Endothelial cell of umbilical vein (primary cell): Measurements from ENCODE around the gene PRDM7. TPM values are rescaled to one million over a fixed set of nuclear protein-coding genes. Genes with fewer than 3 reads are reported as not detected.

Source experiments
- BruUV-seq: library from RNA; stranded (reverse); fragments of 400-500 nt; replicated peaks from 2 replicates; lab custom pipeline; 2021; lab: Mats Ljungman, UMichigan
- CTCF ChIA-PET: fragments of 300-600, 350-600 bp; sonication (Branson Sonifier 250); formaldehyde crosslinking; loops from one replicate; lab custom pipeline; 2021; ENCODE audit warnings: antibody characterized with exemption, inconsistent platforms; lab: Charles Lee
- POLR2A ChIA-PET: fragments of 300-600, 350-600 bp; sonication (Branson Sonifier 250); formaldehyde crosslinking; loops from one replicate; lab custom pipeline; 2021; ENCODE audit warnings: antibody characterized with exemption, inconsistent platforms; lab: Charles Lee
- DNase-seq: peaks from one replicate; pipeline ENCODE4 v3.0.0-alpha.2; 2011; ENCODE audit warnings: low read depth, low spot score
- FAIRE-seq: peaks from 2 replicates; lab custom pipeline; 2011; peaks lifted over from hg19 to GRCh38; lab: Jason Lieb, UNC
- H2AFZ ChIP-seq: 2 replicates; pipeline ENCODE4 v1.6.0; 2012; ENCODE audit warnings: low read depth, low read length, control low read depth, inconsistent platforms
- H3K27ac ChIP-seq: 2 replicates; pipeline ENCODE4 v1.5.1; 2011; ENCODE audit warnings: low read depth, mild to moderate bottlenecking, control low read depth, low read length, moderate library complexity; ENCODE audit not compliant: insufficient read depth
- H3K27me3 ChIP-seq, 2 experiments: 2 replicates each; pipeline versions ENCODE4 v1.6.0 to v1.6.1; 2011; ENCODE audit warnings: low read length in 2 of 2, mixed read lengths in 1 of 2; ENCODE audit not compliant: control insufficient read depth in 2 of 2, insufficient read depth in 2 of 2
- H3K36me3 ChIP-seq, 2 experiments: 2 replicates in 1 of 2; 3 replicates in 1 of 2; pipeline ENCODE4 v1.5.1; 2011; ENCODE audit warnings: low read length in 2 of 2, mild to moderate bottlenecking in 1 of 2, moderate library complexity in 1 of 2; ENCODE audit not compliant: control insufficient read depth in 2 of 2, insufficient read depth in 2 of 2; ENCODE audit errors: extremely low read depth in 1 of 2
- H3K4me1 ChIP-seq: 3 replicates; pipeline ENCODE4 v1.5.1; 2011; ENCODE audit warnings: mild to moderate bottlenecking, low read length; ENCODE audit not compliant: control insufficient read depth, insufficient read depth; ENCODE audit errors: extremely low read depth
- H3K4me2 ChIP-seq: 2 replicates; pipeline ENCODE4 v1.6.1; 2011; ENCODE audit warnings: low read length, control low read depth, mixed read lengths; ENCODE audit not compliant: insufficient read depth
- H3K4me3 ChIP-seq, 3 experiments: fragments of 200-600 bp in 1 of 3; sonication (generic), shearing (Covaris generic) in 1 of 3; replicated peaks in 1 of 3; 2 replicates each; pipeline ENCODE4 v1.5.1; 2011 to 2016; ENCODE audit warnings: control low read depth in 3 of 3, low read length in 3 of 3, mild to moderate bottlenecking in 2 of 3, inconsistent platforms in 1 of 3, low read depth in 1 of 3, moderate library complexity in 1 of 3; ENCODE audit not compliant: insufficient read depth in 1 of 3
- H3K79me2 ChIP-seq: 2 replicates; pipeline ENCODE4 v1.6.0; 2012; ENCODE audit warnings: low read length, inconsistent platforms; ENCODE audit not compliant: control insufficient read depth, insufficient read depth
- H3K9ac ChIP-seq: replicated peaks from 2 replicates; pipeline ENCODE3; 2011; ENCODE audit warnings: low read length, control low read depth; ENCODE audit not compliant: insufficient read depth; ENCODE audit errors: extremely low read depth
- H3K9me1 ChIP-seq: replicated peaks from 3 replicates; pipeline ENCODE4 v1.6.0; 2011; ENCODE audit warnings: mild to moderate bottlenecking, low read length; ENCODE audit not compliant: control insufficient read depth, insufficient read depth; ENCODE audit errors: extremely low read depth
- H3K9me3 ChIP-seq: replicated peaks from 2 replicates; pipeline ENCODE4 v1.5.1; 2012; ENCODE audit warnings: low read length, inconsistent platforms; ENCODE audit not compliant: control insufficient read depth, insufficient read depth
- H4K20me1 ChIP-seq: replicated peaks from 2 replicates; pipeline ENCODE3; 2011; ENCODE audit warnings: mild to moderate bottlenecking, low read length; ENCODE audit not compliant: control insufficient read depth, insufficient read depth; ENCODE audit errors: extremely low read depth
- CTCF ChIP-seq, 2 donors: IDR thresholded peaks; 1 replicate in 1 of 2; 2 replicates in 1 of 2; pipeline ENCODE4 v1.5.1; 2011; ENCODE audit warnings: low read length in 2 of 2, mild to moderate bottlenecking in 2 of 2, moderate library complexity in 2 of 2, control low read depth in 1 of 2, inconsistent platforms in 1 of 2, low read depth in 1 of 2; ENCODE audit not compliant: insufficient read depth in 1 of 2; ENCODE audit errors: extremely low read depth in 1 of 2
- EZH2 ChIP-seq: IDR thresholded peaks from 2 replicates; pipeline ENCODE4 v1.6.1; 2012; ENCODE audit warnings: borderline replicate concordance, low read depth, mild to moderate bottlenecking, moderate library complexity, low read length, inconsistent platforms; ENCODE audit not compliant: severe bottlenecking
- FOS ChIP-seq: IDR thresholded peaks from 2 replicates; pipeline ENCODE4 v1.6.1; 2011; ENCODE audit warnings: mild to moderate bottlenecking, low read length, moderate library complexity, borderline replicate concordance; ENCODE audit not compliant: insufficient read depth
- GATA2 ChIP-seq: IDR thresholded peaks from 2 replicates; pipeline ENCODE4 v1.7.0; 2011; ENCODE audit warnings: low read depth, mild to moderate bottlenecking, moderate library complexity, mixed read lengths, low read length; ENCODE audit not compliant: insufficient read length, insufficient read depth
- JUN ChIP-seq: IDR thresholded peaks from 2 replicates; pipeline ENCODE4 v1.6.1; 2011; ENCODE audit warnings: borderline replicate concordance, low read depth; ENCODE audit not compliant: insufficient read length, insufficient read depth
- MAX ChIP-seq: IDR thresholded peaks from 2 replicates; pipeline ENCODE4 v1.6.1; 2011; ENCODE audit not compliant: insufficient read depth, insufficient read length
- MYC ChIP-seq: IDR thresholded peaks from one replicate; pipeline ENCODE4 v1.6.1; 2011; ENCODE audit warnings: mild to moderate bottlenecking, low read depth, low read length
- POLR2A ChIP-seq: IDR thresholded peaks from 2 replicates; pipeline ENCODE4 v1.6.1; 2012; ENCODE audit warnings: low read depth, mild to moderate bottlenecking, control low read depth, low read length
- POLR2AphosphoS5 ChIP-seq: IDR thresholded peaks from 2 replicates; pipeline ENCODE4 v1.6.1; 2012; ENCODE audit warnings: low read depth, mild to moderate bottlenecking, control low read depth, low read length, moderate library complexity; ENCODE audit not compliant: insufficient read depth
- dilution Hi-C: fragments of 300-500 bp; cut with MboI; formaldehyde crosslinking; loops from one replicate; pipeline ENCODE4 v1.15.0; 2019; ENCODE audit warnings: low sequenced_read_pairs; ENCODE audit not compliant: extremely low pct_ligation_motif_present
- intact Hi-C: fragments of 100-400 bp; cut with micrococcal nuclease; formaldehyde crosslinking; loops from one replicate; pipeline ENCODE4 v1.10.0; 2022
- polyA plus RNA-seq, 4 experiments: library from polyadenylated mRNA; depleted of rRNA in 3 of 4; stranded (reverse) in 3 of 4; unstranded in 1 of 4; fragments of >200 nt; gene quantifications; 2 replicates each; pipeline versions ENCODE4 v1.2.1 to v1.2.3, GENCODE V29; 2011 to 2012; ENCODE audit warnings: missing spikeins in 1 of 4
- total RNA-seq: library from RNA; stranded (reverse); gene quantifications from 2 replicates; pipeline ENCODE4 v1.2.3, GENCODE V29; 2021

PRDM7 gene
- total and polyA plus RNA-seq, 2 donors (not counting 3 experiments of a cell fraction or from before 2014, with no cell fraction given) = not detected

- Histone ChIP-seq H3K27me3 (no peaks in the 10 kb centered on the region), H3K27ac (no peak overlapping the region), H3K4me1 (no peaks in the 10 kb centered on the region), H3K79me2 (no peaks in the 10 kb centered on the region), H3K4me3 (no peak overlapping the region), H3K36me3 (no peaks in the 10 kb centered on the region), H4K20me1 (no peaks in the 10 kb centered on the region), H3K4me2 (no peak overlapping the region), H2AFZ (no peak overlapping the region), H3K9me3 (no peaks in the 10 kb centered on the region), H3K9me1 (no peaks in the 10 kb centered on the region), H3K9ac (no peak overlapping the region)
- CTCF ChIA-PET = interaction anchor here (1.2 kb wide), 1 partner anchor 28 kb away, joined by 3 read pairs; no protein-coding TSS in a partner anchor
- intact Hi-C loops (no loop called here), dilution Hi-C loops (no loop called here)
- no peak for DNase-seq
- no TSS peak for BruUV-seq
- FAIRE-seq = no peak
- TF ChIP-seq POLR2A = no peak
- TF ChIP-seq POLR2AphosphoS5 = no peak
- TF ChIP-seq MYC = no peak
- no peak for TF ChIP-seq FOS
- TF ChIP-seq MAX = no peak
- no peak for TF ChIP-seq CTCF (IDR thresholded peaks at IDR 0.05; ENCODE audit: extremely low read depth in 1 of 2, insufficient read depth in 1 of 2, low read depth in 1 of 2, low read length in 2 of 2)
- no peak for TF ChIP-seq GATA2
- no peak for TF ChIP-seq JUN
- no peak for TF ChIP-seq EZH2
- POLR2A ChIA-PET = no interaction called here
Measured at GRCh38 chr16:90053902-90054500, 23.1 kb downstream of the PRDM7 start.
